ENCODE data around the gene RASL11B. TPM values are rescaled to one million over a fixed set of nuclear protein-coding genes. Genes with fewer than 3 reads are reported as not detected.

RASL11B gene
- total RNA-seq, 4 donors from 2014 or later = 0.55 to 0.64 TPM; not detected in 2

GRCh38 chr4:52844596-52844995 lies 17.5 kb upstream of the RASL11B start:
- TF ChIP-seq, protein P1, sequence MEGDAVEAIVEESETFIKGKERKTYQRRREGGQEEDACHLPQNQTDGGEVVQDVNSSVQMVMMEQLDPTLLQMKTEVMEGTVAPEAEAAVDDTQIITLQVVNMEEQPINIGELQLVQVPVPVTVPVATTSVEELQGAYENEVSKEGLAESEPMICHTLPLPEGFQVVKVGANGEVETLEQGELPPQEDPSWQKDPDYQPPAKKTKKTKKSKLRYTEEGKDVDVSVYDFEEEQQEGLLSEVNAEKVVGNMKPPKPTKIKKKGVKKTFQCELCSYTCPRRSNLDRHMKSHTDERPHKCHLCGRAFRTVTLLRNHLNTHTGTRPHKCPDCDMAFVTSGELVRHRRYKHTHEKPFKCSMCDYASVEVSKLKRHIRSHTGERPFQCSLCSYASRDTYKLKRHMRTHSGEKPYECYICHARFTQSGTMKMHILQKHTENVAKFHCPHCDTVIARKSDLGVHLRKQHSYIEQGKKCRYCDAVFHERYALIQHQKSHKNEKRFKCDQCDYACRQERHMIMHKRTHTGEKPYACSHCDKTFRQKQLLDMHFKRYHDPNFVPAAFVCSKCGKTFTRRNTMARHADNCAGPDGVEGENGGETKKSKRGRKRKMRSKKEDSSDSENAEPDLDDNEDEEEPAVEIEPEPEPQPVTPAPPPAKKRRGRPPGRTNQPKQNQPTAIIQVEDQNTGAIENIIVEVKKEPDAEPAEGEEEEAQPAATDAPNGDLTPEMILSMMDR (IDR thresholded peaks at IDR 0.05) = no peak
- TF ChIP-seq POLR2A (IDR thresholded peaks at IDR 0.05) (no peak), POLR2AphosphoS5 (IDR thresholded peaks at IDR 0.05) (no peak), EP300 (IDR thresholded peaks at IDR 0.05; ENCODE audit: low read depth) (no peak)
- Histone ChIP-seq H3K4me1 (peaks cover 0 to 5% (median 3%) of the 10 kb centered on the region in 4 donors), H3K27ac (no peak overlapping the region), H3K27me3 (no peaks in the 10 kb centered on the region), H3K36me3 (no peaks in the 10 kb centered on the region), H3K9me3 (no peaks in the 10 kb centered on the region), H3K4me3 (no peak overlapping the region)
- intact Hi-C loops (cut with DNase I; ENCODE audit: low total_unique reads) = no loop called here
- 89% methylated on average over 2 of the region's 2 CpGs; no CpG with 5 or more reads in 1 of the 2 donors for WGBS, 2 donors (ENCODE audit: low coverage in 1 of 2)
- no peak for DNase-seq
- in situ Hi-C loops (cut with MboI; ENCODE audit: low pct_ligation_motif_present in 1 of 4, low pct_unique_long_range_greater_than_20kb in 1 of 4, low sequenced_read_pairs in 3 of 4) = no loop called here

- intact Hi-C loops (cut with DNase I; ENCODE audit: low total_unique reads) (no loop called here), in situ Hi-C loops (cut with MboI; ENCODE audit: low pct_ligation_motif_present in 1 of 4, low pct_unique_long_range_greater_than_20kb in 1 of 4, low sequenced_read_pairs in 3 of 4) (no loop called here)
- peaks cover 0 to 4% (median 3%) of the 10 kb centered on the region in 4 donors for H3K4me1 ChIP-seq
- DNase-seq = no peak
- no peak for TF ChIP-seq POLR2A (IDR thresholded peaks at IDR 0.05)
- TF ChIP-seq EP300 (IDR thresholded peaks at IDR 0.05; ENCODE audit: low read depth) = no peak
- no peak for TF ChIP-seq POLR2AphosphoS5 (IDR thresholded peaks at IDR 0.05)
- TF ChIP-seq, protein P1 (IDR thresholded peaks at IDR 0.05) = no peak
- H3K36me3 ChIP-seq = no peaks in the 10 kb centered on the region
- H3K4me3 ChIP-seq = no peak overlapping the region
- 83 to 86% methylated on average over 1 to 2 of the region's 2 CpGs for WGBS, 2 donors (ENCODE audit: low coverage in 1 of 2)
- no peak overlapping the region for H3K27ac ChIP-seq
- no peaks in the 10 kb centered on the region for H3K27me3 ChIP-seq
- H3K9me3 ChIP-seq = no peaks in the 10 kb centered on the region
Observed at GRCh38 chr4:52846502-52846901, 15.6 kb upstream of the RASL11B start.

DNA sequence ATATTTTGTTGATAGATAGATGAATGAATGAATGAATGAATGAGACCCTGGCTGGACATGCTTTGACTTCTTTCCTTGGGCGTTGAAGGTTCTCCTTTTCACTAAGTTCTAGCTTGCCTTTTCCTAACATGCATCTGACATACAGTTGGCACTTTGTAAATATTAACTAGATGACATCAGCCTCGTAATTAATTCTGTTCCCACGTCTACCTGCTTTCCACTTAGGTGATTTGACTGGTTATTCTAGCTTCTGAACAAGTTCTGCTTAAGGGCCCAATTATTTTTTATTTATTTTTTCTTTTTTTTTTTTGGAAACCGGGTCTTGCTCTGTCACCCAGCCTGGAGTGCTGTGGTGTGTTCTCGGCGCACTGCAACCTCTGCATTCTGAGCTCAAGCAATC lies 13.9 kb upstream of the RASL11B start:
- Histone ChIP-seq H3K4me1 (peaks cover 0 to 6% (median 3%) of the 10 kb centered on the region in 4 donors), H3K36me3 (no peaks in the 10 kb centered on the region), H3K4me3 (no peak overlapping the region), H3K27ac (no peak overlapping the region), H3K27me3 (no peaks in the 10 kb centered on the region), H3K9me3 (no peaks in the 10 kb centered on the region)
- 66 to 76% methylated on average over 6 of the region's 6 CpGs for WGBS, 2 donors (ENCODE audit: low coverage in 1 of 2)
- no peak for TF ChIP-seq EP300 (IDR thresholded peaks at IDR 0.05; ENCODE audit: low read depth)
- TF ChIP-seq, protein P1 (IDR thresholded peaks at IDR 0.05) = no peak
- no peak for TF ChIP-seq POLR2AphosphoS5 (IDR thresholded peaks at IDR 0.05)
- no peak for TF ChIP-seq POLR2A (IDR thresholded peaks at IDR 0.05)
- intact Hi-C loops (cut with DNase I; ENCODE audit: low total_unique reads) (no loop called here), in situ Hi-C loops (cut with MboI; ENCODE audit: low pct_ligation_motif_present in 1 of 4, low pct_unique_long_range_greater_than_20kb in 1 of 4, low sequenced_read_pairs in 3 of 4) (no loop called here)
- DNase-seq = no peak

DNA sequence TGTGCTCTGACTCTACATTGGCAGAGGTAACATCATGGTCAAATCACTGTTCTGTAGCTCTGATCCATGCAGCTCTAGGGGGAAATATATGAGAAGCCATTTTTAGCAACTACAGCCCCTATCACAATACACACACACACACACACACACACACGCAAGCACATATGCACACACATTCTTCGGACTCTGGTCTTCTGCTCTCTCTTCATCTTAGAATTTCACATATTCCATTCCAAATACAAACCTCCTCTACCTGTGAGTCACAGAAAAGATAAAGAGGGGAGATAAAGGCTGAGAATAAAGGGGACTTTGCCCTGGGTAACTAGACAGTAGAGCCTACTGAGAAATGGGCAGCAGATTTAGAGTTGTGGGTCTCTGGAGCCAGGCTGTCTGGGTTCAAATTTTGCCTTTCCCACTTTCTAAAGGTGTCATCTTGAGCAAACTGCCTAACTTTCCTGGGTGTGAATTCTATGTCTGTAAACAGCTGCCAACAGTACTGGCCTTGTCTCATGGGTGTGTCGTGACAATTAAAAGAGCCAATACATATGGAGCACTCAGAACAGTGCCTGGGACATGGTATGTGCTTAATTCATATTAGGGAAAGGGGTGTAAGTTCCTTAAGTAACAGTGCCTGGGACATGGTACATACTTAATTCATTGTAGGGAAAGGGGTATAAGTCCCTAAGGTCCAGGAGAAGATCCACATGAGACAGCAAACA lies 11.6 kb upstream of the RASL11B start:
- H3K27me3 ChIP-seq = no peaks in the 10 kb centered on the region
- H3K27ac ChIP-seq = no peak overlapping the region
- no peaks in the 10 kb centered on the region for H3K36me3 ChIP-seq
- WGBS, 2 donors (ENCODE audit: low coverage in 1 of 2) = 74 to 86% methylated on average over 2 to 3 of the region's 3 CpGs
- H3K4me3 ChIP-seq = no peak overlapping the region
- TF ChIP-seq POLR2A (IDR thresholded peaks at IDR 0.05) (no peak), EP300 (IDR thresholded peaks at IDR 0.05; ENCODE audit: low read depth) (no peak), POLR2AphosphoS5 (IDR thresholded peaks at IDR 0.05) (no peak)
- TF ChIP-seq, protein P1 (IDR thresholded peaks at IDR 0.05) = no peak
- in situ Hi-C loops (cut with MboI; ENCODE audit: low pct_ligation_motif_present in 1 of 4, low pct_unique_long_range_greater_than_20kb in 1 of 4, low sequenced_read_pairs in 3 of 4) (no loop called here), intact Hi-C loops (cut with DNase I; ENCODE audit: low total_unique reads) (no loop called here)
- peaks cover 0 to 11% (median 3%) of the 10 kb centered on the region in 4 donors for H3K4me1 ChIP-seq
- DNase-seq = no peak
- H3K9me3 ChIP-seq = no peaks in the 10 kb centered on the region

Measured in transverse colon (tissue), 4 donors.